Keratinocyte (primary cell): ENCODE data around the gene RPL18. TPM values are rescaled to one million over a fixed set of nuclear protein-coding genes. Genes with fewer than 3 reads are reported as not detected.

Source experiments
- DNase-seq: peaks from one replicate; pipeline ENCODE4 v3.0.0-alpha.2; 2011; ENCODE audit warnings: low read depth, missing footprints, low spot score
- FAIRE-seq: peaks from 2 replicates; lab custom pipeline; 2011; peaks lifted over from hg19 to GRCh38; lab: Jason Lieb, UNC
- H2AFZ ChIP-seq: 2 replicates; pipeline ENCODE4 v1.6.0; 2012; ENCODE audit warnings: low read length, control low read depth, inconsistent platforms; ENCODE audit not compliant: control insufficient read depth
- H3K27ac ChIP-seq: 2 replicates; pipeline ENCODE4 v1.5.1; 2011; ENCODE audit warnings: low read length; ENCODE audit not compliant: control insufficient read depth, insufficient read depth
- H3K27me3 ChIP-seq: 3 replicates; pipeline ENCODE4 v1.6.0; 2011; ENCODE audit warnings: low read length; ENCODE audit not compliant: control insufficient read depth, insufficient read depth; ENCODE audit errors: extremely low read depth
- H3K36me3 ChIP-seq, 2 experiments: 2 replicates in 1 of 2; 3 replicates in 1 of 2; pipeline ENCODE4 v1.5.1; 2011; ENCODE audit warnings: low read length in 2 of 2, mild to moderate bottlenecking in 1 of 2; ENCODE audit not compliant: control insufficient read depth in 2 of 2, insufficient read depth in 2 of 2; ENCODE audit errors: extremely low read depth in 1 of 2
- H3K4me1 ChIP-seq: 3 replicates; pipeline ENCODE4 v1.5.1; 2011; ENCODE audit warnings: low read length; ENCODE audit not compliant: control insufficient read depth, insufficient read depth; ENCODE audit errors: extremely low read depth
- H3K4me2 ChIP-seq: 3 replicates; pipeline ENCODE4 v1.6.0; 2011; ENCODE audit warnings: low read depth, low read length; ENCODE audit not compliant: control insufficient read depth, insufficient read depth; ENCODE audit errors: extremely low read depth
- H3K4me3 ChIP-seq, 3 experiments: fragments of 200-600 bp in 1 of 3; sonication (generic) in 1 of 3; 2 replicates in 2 of 3; 3 replicates in 1 of 3; pipeline ENCODE4 v1.5.1; 2011 to 2016; ENCODE audit warnings: low read length in 3 of 3, mild to moderate bottlenecking in 3 of 3, control low read depth in 2 of 3, inconsistent platforms in 1 of 3, low read depth in 1 of 3, mixed read lengths in 1 of 3, mixed run types in 1 of 3, moderate library complexity in 1 of 3; ENCODE audit not compliant: control insufficient read depth in 2 of 3, insufficient read depth in 2 of 3; ENCODE audit errors: extremely low read depth in 1 of 3
- H3K79me2 ChIP-seq: 2 replicates; pipeline ENCODE4 v1.6.0; 2012; ENCODE audit warnings: low read length; ENCODE audit not compliant: control insufficient read depth, insufficient read depth
- H3K9ac ChIP-seq: 3 replicates; pipeline ENCODE4 v1.6.0; 2011; ENCODE audit warnings: low read length; ENCODE audit not compliant: control insufficient read depth, insufficient read depth; ENCODE audit errors: extremely low read depth
- H3K9me1 ChIP-seq: 3 replicates; pipeline ENCODE4 v1.6.0; 2011; ENCODE audit warnings: low read length; ENCODE audit not compliant: control insufficient read depth, insufficient read depth; ENCODE audit errors: extremely low read depth
- H3K9me3 ChIP-seq: 2 replicates; pipeline ENCODE4 v1.5.1; 2012; ENCODE audit warnings: low read depth, low read length; ENCODE audit not compliant: control insufficient read depth
- H4K20me1 ChIP-seq: 3 replicates; pipeline ENCODE4 v1.6.0; 2011; ENCODE audit warnings: low read length; ENCODE audit not compliant: control insufficient read depth, insufficient read depth; ENCODE audit errors: extremely low read depth
- EZH2 ChIP-seq: IDR thresholded peaks from one replicate; pipeline ENCODE4 v1.6.1; 2012; ENCODE audit warnings: inconsistent platforms, mild to moderate bottlenecking, low read length, moderate library complexity
- dilution Hi-C: fragments of 300-500 bp; cut with MboI; formaldehyde crosslinking; loops from one replicate; pipeline ENCODE4 v1.7.0; 2020; ENCODE audit warnings: low sequenced_read_pairs; ENCODE audit not compliant: extremely low pct_ligation_motif_present
- polyA plus RNA-seq, 5 experiments: library from polyadenylated mRNA; depleted of rRNA in 3 of 5; stranded (reverse) in 3 of 5; stranded (forward) in 1 of 5; unstranded in 1 of 5; fragments of >200 nt; gene quantifications; 1 replicate in 1 of 5; 2 replicates in 3 of 5; 3 replicates in 1 of 5; pipeline versions ENCODE4 v1.2.1 to v1.2.3, GENCODE V29; 2011 to 2012; ENCODE audit warnings: missing spikeins in 2 of 5, low read depth in 1 of 5, low replicate concordance in 1 of 5
- TF ChIP-seq, protein P1 (sequence below), 3 experiments: IDR thresholded peaks in 1 of 3; conservative IDR thresholded peaks in 1 of 3; optimal IDR thresholded peaks in 1 of 3; 2 replicates in 2 of 3; 3 replicates in 1 of 3; pipeline versions ENCODE3 to v1.5.1; 2011; ENCODE audit warnings: low read length in 3 of 3, mild to moderate bottlenecking in 3 of 3, moderate library complexity in 2 of 3, control low read depth in 1 of 3, inconsistent platforms in 1 of 3; ENCODE audit not compliant: insufficient read depth in 2 of 3; ENCODE audit errors: extremely low read depth in 1 of 3

The RPL18 gene
- polyA plus RNA-seq, 1 donor (not counting 4 experiments of a cell fraction or from before 2014, with no cell fraction given) = 1,015 TPM

DNA sequence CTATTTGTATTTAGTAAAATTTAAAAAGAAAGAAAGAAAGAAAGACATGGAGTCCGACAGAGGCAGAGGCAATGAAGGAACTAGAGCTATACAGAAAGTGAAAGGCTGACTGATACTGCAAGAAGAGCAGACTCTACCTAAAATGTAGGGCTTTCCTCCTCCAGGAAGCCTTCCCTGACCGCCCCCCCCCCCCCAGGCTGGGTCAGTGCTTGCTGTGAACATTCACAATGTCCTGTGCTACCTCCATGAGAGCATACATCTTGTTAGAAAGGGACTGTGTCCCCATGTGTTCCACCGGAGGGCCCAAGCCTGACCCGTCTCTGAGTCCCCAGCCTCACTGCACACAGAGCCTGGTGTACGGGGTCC is 32.7 kb upstream of the RPL18 start:
- Histone ChIP-seq H2AFZ (no peak overlapping the region), H3K36me3 (no peaks in the 10 kb centered on the region), H4K20me1 (no peaks in the 10 kb centered on the region), H3K4me2 (no peak overlapping the region), H3K4me1 (peaks cover 7% of the 10 kb centered on the region), H3K79me2 (no peaks in the 10 kb centered on the region), H3K4me3 (no peak overlapping the region), H3K9me3 (no peaks in the 10 kb centered on the region), H3K27ac (no peak overlapping the region), H3K9ac (no peak overlapping the region), H3K9me1 (no peaks in the 10 kb centered on the region), H3K27me3 (no peaks in the 10 kb centered on the region)
- FAIRE-seq = no peak
- DNase-seq = no peak
- TF ChIP-seq EZH2 = no peak
- TF ChIP-seq, protein P1, sequence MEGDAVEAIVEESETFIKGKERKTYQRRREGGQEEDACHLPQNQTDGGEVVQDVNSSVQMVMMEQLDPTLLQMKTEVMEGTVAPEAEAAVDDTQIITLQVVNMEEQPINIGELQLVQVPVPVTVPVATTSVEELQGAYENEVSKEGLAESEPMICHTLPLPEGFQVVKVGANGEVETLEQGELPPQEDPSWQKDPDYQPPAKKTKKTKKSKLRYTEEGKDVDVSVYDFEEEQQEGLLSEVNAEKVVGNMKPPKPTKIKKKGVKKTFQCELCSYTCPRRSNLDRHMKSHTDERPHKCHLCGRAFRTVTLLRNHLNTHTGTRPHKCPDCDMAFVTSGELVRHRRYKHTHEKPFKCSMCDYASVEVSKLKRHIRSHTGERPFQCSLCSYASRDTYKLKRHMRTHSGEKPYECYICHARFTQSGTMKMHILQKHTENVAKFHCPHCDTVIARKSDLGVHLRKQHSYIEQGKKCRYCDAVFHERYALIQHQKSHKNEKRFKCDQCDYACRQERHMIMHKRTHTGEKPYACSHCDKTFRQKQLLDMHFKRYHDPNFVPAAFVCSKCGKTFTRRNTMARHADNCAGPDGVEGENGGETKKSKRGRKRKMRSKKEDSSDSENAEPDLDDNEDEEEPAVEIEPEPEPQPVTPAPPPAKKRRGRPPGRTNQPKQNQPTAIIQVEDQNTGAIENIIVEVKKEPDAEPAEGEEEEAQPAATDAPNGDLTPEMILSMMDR (optimal IDR thresholded peaks at IDR 0.05 in 1 of 3, IDR thresholded peaks at IDR 0.05 in 1 of 3, conservative IDR thresholded peaks at IDR 0.05 in 1 of 3; ENCODE audit: extremely low read depth in 1 of 3, insufficient read depth in 2 of 3, low read length in 3 of 3) = no peak
- dilution Hi-C loops = no loop called here

DNA sequence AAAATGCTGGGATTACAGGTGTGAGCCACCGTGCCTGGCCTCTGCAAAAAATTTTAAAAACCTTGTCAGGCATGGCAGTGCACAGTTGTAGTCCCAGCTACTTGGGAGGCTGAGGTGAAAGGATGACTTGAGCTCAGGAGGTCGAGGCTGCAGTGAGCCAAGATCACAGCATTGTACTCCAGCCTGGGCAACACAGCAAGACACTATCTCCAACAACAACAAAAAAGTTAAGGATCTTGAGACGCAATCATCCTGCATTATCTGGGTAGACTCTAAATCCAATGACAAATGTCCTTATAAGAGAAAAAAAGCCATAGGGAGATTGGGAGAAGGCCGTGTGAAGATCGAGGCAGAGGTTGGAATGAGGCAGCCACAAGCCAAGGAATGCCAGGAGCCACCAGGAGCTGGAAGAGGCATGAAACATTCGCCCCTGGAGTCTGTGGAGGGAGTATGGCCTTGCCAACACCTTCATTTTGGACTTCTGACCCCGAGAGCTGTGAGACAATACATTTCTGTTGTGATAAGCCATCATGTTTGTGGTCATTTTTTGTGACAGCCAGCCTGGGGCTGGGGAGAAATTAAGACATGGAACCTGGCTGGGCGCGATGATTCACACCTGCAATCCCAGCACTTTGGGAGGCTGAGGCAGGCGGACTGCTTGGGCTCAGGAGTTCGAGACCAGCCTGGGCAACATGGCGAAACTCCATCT is 32.1 kb upstream of the RPL18 start:
- dilution Hi-C loops = no loop called here
- no peak overlapping the region for H3K9ac ChIP-seq
- H3K27ac ChIP-seq = no peak overlapping the region
- no peaks in the 10 kb centered on the region for H3K9me1 ChIP-seq
- no peaks in the 10 kb centered on the region for H3K9me3 ChIP-seq
- no peaks in the 10 kb centered on the region for H4K20me1 ChIP-seq
- no peak overlapping the region for H3K4me3 ChIP-seq
- no peak overlapping the region for H2AFZ ChIP-seq
- H3K4me1 ChIP-seq = peaks cover 8% of the 10 kb centered on the region
- no peaks in the 10 kb centered on the region for H3K36me3 ChIP-seq
- no peak for TF ChIP-seq EZH2
- TF ChIP-seq, protein P1 (optimal IDR thresholded peaks at IDR 0.05 in 1 of 3, IDR thresholded peaks at IDR 0.05 in 1 of 3, conservative IDR thresholded peaks at IDR 0.05 in 1 of 3; ENCODE audit: extremely low read depth in 1 of 3, insufficient read depth in 2 of 3, low read length in 3 of 3) = no peak
- H3K4me2 ChIP-seq = no peak overlapping the region
- DNase-seq (no peak), FAIRE-seq (no peak)
- no peaks in the 10 kb centered on the region for H3K79me2 ChIP-seq
- no peaks in the 10 kb centered on the region for H3K27me3 ChIP-seq
